GM18502 (cell line): Measurements from ENCODE around the gene ANAPC1.
"Not testable (repeated sequence)": the region's sequence is repeated elsewhere in the genome, so short reads cannot be mapped to it uniquely, and the experiment has no call there.

ENCODE experiments used
- ATAC-seq: cut with Tn5 transposase; IDR thresholded peaks from one replicate; pipeline ENCODE4 v1.9.1; 2021; ENCODE audit warnings: mild to moderate bottlenecking; ENCODE audit not compliant: unreplicated experiment, poor library complexity

Gene ANAPC1

DNA sequence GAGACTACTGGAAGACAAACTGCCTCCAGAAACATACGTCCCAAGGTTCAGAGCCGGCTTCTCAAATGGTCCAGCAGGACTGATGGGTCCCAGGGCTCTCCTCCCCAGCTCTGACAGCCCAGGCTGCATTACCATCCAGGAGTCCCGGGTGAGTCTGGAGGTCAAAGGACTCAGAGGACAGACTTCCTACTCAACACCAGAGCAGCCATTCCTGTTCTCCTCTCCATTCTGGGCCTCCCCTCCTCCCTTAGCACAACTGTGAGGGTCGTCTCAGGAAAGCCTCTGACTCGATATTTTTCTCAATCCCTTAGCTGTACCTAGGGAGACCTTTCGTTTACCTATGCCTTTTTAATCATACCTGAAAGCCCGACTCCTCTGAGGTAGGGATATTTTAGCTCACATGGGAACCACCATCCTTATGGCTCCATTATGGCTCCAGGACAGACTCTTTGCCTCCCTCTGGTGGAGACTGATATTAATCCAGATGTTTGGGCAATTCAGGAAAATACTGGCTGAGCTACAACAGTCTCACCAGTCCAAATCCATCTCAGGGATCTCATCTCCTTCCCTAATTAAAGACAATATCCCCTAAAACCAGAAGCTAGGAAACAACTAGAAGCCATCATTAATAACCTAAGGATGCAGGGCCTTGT is 70.9 kb downstream of the ANAPC1 start:
- not testable (repeated sequence) for ATAC-seq

GRCh38 chr2:111790633-111791032 is 93.4 kb downstream of the ANAPC1 start:
- ATAC-seq, result not testable (repeated sequence)

- not testable (repeated sequence) for ATAC-seq
These were observed 99.9 kb downstream of the ANAPC1 start for GRCh38 chr2:111784081-111784480.

DNA sequence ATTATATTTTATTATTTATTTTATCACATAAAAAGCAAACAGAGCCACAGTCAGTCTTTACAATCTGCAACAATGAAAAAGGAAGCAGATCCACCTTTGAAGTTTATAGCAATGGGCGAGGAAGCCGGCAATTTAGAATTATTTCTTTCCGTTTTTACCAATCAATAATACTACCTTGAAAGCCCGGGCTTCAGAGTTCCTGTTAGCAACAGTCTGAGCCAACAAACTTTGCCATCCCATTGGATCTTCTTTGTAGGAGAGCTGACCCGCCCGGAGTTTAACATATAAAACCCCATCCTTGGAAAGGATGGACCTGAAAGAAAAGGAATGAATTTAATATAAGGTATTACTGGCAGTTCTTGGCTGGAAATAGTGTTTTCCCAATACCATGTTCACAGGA is 101.8 kb downstream of the ANAPC1 start:
- not testable (repeated sequence) for ATAC-seq

DNA sequence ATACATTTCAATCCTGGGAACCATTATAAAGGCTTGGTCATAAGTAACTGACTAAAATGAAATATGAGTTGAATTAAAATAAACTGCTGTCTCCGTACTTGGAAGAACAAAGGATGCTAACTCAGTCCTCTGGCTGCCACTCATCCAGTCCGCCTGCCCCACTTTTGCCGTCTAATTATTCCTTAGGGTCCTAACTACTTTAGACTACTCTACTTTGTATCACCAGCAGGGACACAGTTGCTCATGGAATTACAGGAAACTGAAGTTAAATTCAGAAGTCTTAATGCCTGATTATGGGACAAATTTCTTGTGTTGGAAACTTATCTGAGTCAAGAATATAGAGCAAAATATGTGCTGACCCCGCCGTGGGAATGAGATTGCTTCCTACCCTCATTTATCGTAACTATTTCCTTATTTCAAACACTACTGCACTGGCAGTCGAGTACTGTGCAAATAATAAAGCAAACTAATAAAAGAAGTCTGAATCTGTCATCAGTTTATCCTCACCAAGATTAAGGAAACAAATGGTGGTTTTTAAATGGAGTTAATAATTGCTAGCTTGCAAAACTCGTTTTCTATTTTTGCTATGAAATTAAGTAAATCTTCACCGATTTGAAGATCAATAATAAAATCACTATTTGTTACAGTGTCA is 102.4 kb downstream of the ANAPC1 start:
- ATAC-seq, result not testable (repeated sequence)

GRCh38 chr2:111777155-111777554 is 106.8 kb downstream of the ANAPC1 start:
- ATAC-seq, result not testable (repeated sequence)

DNA sequence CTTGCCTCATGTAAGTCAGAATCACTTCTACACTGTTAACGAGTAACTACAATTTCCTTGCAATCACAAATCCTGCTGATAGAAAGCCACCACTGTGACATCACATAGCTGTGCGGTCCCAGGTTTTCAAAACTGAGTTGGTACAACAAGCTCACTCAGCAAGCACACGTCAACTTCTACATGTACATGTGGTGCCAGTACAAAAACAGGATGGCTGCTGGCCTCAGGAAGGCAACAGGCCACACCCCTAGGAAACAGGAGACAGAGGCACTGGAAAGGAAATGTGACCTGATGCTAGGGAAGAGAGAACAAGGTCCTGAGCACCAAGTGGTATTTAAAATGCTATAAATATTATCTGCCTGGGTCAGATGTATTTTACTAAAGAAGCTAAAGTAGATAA is 107.7 kb downstream of the ANAPC1 start:
- ATAC-seq, result not testable (repeated sequence)

DNA sequence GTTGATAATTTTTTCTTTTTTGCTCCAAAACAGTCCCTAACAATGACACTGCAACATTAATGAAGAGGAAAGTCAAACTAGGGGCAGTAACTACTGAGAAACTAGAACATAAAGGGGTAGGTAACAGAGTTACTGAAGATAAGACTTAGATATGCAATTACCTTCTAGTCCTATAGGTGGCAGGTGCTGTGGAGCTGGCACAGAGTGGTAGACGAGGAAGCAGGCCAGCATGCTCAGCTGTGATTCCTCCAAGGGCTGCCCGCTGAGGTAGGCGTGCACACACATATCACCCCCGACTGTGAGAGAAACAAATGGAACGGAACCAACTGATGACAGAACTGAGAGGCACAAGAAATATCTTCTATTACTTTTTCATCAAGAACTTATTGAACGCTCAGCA is 111.8 kb downstream of the ANAPC1 start:
- peak; percentile 73 for ATAC-seq

DNA sequence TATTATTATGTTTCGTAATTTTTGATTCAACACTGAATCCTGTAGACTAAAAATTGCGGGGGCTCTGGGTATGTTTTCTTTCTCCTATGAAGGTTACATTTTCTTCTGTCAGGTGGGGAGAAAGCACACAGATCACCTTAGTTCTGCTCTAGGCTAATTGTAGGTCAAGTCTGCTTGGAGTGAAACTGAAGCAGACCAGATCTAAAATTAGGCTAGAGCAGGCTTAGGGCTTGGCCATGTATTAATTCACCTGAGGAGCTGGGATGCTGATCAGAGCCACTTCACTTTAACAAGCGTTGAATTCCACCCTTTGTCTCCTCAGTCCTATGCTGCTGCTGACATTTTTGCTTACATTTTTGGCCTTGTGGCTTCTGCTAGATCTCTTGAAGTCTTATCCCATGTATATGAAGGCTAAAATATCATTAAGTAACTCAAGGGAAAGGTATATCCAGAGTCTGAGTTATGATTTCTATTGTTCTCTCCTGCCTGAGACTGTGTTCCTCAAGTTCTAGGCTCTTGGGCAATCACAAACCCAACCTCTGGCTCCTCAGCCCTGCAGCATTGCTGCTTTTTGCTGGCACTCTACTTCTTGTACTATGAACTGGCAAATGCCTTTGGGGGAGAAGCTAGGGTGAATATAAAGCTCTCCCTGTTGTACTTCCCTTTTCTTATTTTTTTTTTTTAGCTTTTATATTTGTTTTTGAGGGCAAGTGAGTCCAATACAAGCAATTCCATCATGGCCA is 112.9 kb downstream of the ANAPC1 start:
- not testable (repeated sequence) for ATAC-seq

GRCh38 chr2:111768266-111769190 is 115.5 kb downstream of the ANAPC1 start:
- not testable (repeated sequence) for ATAC-seq

GRCh38 chr2:111767087-111767486 is 116.9 kb downstream of the ANAPC1 start:
- not testable (repeated sequence) for ATAC-seq

DNA sequence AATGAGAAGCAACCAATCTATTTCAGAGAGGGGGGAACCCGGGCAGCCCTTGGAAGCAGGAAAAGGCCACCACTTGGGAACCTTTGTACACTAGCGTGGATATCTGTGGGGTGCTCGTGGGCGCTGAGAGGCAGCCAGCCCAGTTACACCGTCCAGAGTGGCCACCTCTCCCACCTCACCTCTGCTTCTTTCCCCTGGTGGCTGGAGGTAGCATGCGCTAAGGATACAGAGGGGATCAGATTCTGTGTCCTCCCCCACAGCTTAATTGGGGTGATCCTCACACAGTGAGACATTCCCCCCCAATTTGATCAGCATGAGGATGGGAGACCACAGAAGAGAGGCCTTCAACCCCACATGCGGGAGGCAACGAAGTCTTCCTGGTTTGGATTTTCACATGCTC is 117.7 kb downstream of the ANAPC1 start:
- not testable (repeated sequence) for ATAC-seq

GRCh38 chr2:111764151-111764550 is 119.8 kb downstream of the ANAPC1 start:
- not testable (repeated sequence) for ATAC-seq

DNA sequence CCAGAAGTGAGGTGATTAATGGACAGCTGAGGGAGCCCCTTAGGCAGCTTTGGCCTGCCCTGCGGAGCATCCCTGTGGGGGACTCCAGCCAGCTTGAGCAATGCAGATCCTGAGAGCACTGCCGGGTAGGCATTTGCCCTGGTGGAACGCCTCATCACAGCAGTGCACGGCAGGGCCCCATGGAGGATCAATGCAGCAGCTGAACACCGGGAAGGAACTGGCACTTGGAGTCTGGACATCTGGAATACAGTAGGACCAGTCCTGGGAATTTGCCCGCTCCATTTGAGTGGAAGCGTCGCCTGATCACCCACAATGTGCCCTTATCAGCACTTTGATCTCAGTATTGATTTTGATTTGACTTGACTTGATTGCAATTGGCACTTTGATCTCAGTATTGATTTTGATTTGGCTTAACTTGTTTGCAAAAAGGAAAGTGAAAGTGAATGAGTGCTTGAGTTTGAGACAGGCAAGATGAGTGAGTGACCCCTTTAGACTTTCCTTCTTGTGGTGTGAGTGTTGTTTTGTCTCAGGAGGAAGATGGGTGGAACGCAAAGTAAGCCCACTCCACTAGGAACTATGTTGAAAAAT is 123.2 kb downstream of the ANAPC1 start:
- ATAC-seq, result not testable (repeated sequence)

DNA sequence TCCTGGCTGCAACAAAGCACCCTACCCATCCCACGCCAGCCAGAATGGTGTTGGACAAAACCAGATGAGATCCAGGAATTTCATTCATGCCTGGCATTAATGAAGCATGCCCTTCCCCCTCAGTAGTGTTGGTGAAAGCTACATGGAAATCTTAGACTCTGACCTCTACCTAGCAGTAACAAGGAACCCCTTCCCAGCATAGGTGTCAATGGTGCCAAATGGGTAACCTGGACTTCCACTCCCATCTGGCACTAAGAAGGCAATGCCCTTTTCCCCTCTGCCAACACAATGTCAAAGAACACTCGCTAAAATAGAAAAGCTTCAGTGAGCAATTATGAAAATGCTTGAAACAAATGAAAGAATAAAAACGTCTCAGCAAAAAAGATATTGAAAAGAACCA is 131.5 kb downstream of the ANAPC1 start:
- not testable (repeated sequence) for ATAC-seq

GRCh38 chr2:111750641-111751040 is 133.4 kb downstream of the ANAPC1 start:
- ATAC-seq, result not testable (repeated sequence)

DNA sequence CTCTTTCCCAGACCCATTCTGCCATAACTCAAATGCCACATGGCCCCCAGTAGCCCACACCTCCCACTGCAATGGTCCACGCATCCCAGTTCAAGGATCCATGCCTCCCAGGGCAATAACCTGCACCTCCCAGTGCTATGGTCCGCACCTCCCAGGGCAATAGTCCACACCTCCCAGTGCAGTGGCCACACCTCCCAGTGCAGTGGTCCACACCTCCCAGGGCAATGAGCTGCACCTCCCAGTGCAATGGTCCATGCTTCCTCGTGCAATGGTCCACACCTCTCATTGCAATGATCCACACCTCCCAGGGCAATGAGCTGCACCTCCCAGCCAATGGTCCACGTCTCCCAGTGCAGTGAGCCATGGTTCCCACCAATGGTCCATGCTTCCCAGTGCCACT is 135.6 kb downstream of the ANAPC1 start:
- not testable (repeated sequence) for ATAC-seq

- peak; percentile 83 for ATAC-seq
These were observed 136.4 kb downstream of the ANAPC1 start for GRCh38 chr2:111747410-111748115.

DNA sequence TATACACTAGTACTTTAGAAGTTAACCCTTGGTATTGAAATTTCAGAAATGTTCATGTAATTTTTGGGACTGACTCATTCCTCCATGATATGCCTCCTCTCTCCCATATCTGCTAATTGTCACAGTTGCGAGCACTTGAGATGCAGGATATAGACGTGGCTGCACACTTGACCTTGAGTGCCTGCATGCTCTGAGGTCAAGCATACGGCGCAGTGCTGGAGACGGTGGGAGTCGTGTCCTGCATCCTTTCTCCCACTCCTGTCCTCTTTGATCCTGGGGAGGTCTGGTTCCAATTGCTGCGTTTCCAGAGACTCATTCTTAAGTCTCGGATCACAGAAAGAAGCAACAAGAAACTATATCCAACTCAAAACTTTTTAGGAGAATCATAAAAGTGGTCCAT is 139.2 kb downstream of the ANAPC1 start:
- not testable (repeated sequence) for ATAC-seq
